Smooth muscle cell (in vitro differentiated cells): Measurements from ENCODE around the gene TBC1D9. TPM values are rescaled to one million over a fixed set of nuclear protein-coding genes. Genes with fewer than 3 reads are reported as not detected.

Source experiments
- DNase-seq: peaks from one replicate; lab custom pipeline; 2025; ENCODE audit not compliant: unreplicated experiment; lab: John Stamatoyannopoulos, UW
- H2AFZ ChIP-seq: fragments of 200-600 bp; sonication (generic); 2 replicates; pipeline ENCODE4 v1.6.0; 2016; ENCODE audit warnings: antibody characterized with exemption, low read depth, mild to moderate bottlenecking
- H3F3A ChIP-seq: fragments of 200-600 bp; sonication (generic); 2 replicates; pipeline ENCODE4 v1.6.0; 2017; ENCODE audit warnings: antibody characterized with exemption, low read depth
- H3K27ac ChIP-seq: fragments of 200-600 bp; sonication (generic); 2 replicates; pipeline ENCODE4 v1.5.1; 2016; ENCODE audit warnings: low read depth, mild to moderate bottlenecking
- H3K27me3 ChIP-seq: fragments of 200-600 bp; sonication (generic); 2 replicates; pipeline ENCODE4 v1.6.1; 2016; ENCODE audit warnings: low read depth, mild to moderate bottlenecking
- H3K36me3 ChIP-seq: fragments of 200-600 bp; sonication (generic); 2 replicates; pipeline ENCODE4 v1.5.1; 2016; ENCODE audit warnings: low read depth
- H3K4me1 ChIP-seq: fragments of 200-600 bp; sonication (generic); 2 replicates; pipeline ENCODE4 v1.5.1; 2016; ENCODE audit warnings: low read depth
- H3K4me2 ChIP-seq: fragments of 200-600 bp; sonication (generic); 2 replicates; pipeline ENCODE4 v1.6.0; 2016; ENCODE audit warnings: mild to moderate bottlenecking
- H3K4me3 ChIP-seq: fragments of 200-600 bp; sonication (generic); 2 replicates; pipeline ENCODE4 v1.5.1; 2016; ENCODE audit warnings: mild to moderate bottlenecking
- H3K79me2 ChIP-seq: fragments of 200-600 bp; sonication (generic); 2 replicates; pipeline ENCODE4 v1.6.0; 2016; ENCODE audit warnings: low read depth, mild to moderate bottlenecking
- H3K9ac ChIP-seq: fragments of 200-600 bp; sonication (generic); 2 replicates; pipeline ENCODE4 v1.6.0; 2016; ENCODE audit warnings: low read depth
- H3K9me3 ChIP-seq: fragments of 200-600 bp; sonication (generic); replicated peaks from 2 replicates; pipeline ENCODE4 v1.5.1; 2016; ENCODE audit warnings: low read depth
- H4K20me1 ChIP-seq: fragments of 200-600 bp; sonication (generic); 2 replicates; pipeline ENCODE4 v1.6.0; 2016; ENCODE audit warnings: low read depth
- CTCF ChIP-seq: fragments of 200-600 bp; sonication (generic); IDR thresholded peaks from 2 replicates; pipeline ENCODE4 v1.5.1; 2017; ENCODE audit warnings: borderline replicate concordance, mild to moderate bottlenecking, antibody characterized with exemption; ENCODE audit not compliant: insufficient read depth, poor library complexity, severe bottlenecking
- WGBS: methylation state at CpG from one replicate; pipeline ENCODE4 v1.1.7; 2016; ENCODE audit warnings: low lambda C conversion rate; 5-methylcytosine and 5-hydroxymethylcytosine counted together
- polyA plus RNA-seq: library from polyadenylated mRNA; unstranded; fragments of >200 nt; fragmentation: Nextera tagmentation; extraction: Ambion mirVana; gene quantifications from 2 replicates; pipeline ENCODE4 v1.2.1, GENCODE V29; 2016
- total RNA-seq: library from RNA; depleted of rRNA; stranded (reverse); fragments of >200 nt; gene quantifications from 2 replicates; pipeline ENCODE4 v1.2.3, GENCODE V29; 2014

Gene TBC1D9
- total and polyA plus RNA-seq, 2 experiments from 2014 or later = 9.1 to 39.5 TPM

GRCh38 chr4:140622333-140622958, 133.7 kb downstream of the TBC1D9 start:
- Histone ChIP-seq H3K36me3 (peaks cover 5% of the 10 kb centered on the region), H3K27ac (no peak overlapping the region), H2AFZ (no peak overlapping the region), H3K27me3 (no peaks in the 10 kb centered on the region), H3K4me3 (no peak overlapping the region), H3K79me2 (no peaks in the 10 kb centered on the region), H4K20me1 (no peaks in the 10 kb centered on the region), H3F3A (no peaks in the 10 kb centered on the region), H3K9ac (no peak overlapping the region), H3K4me2 (no peak overlapping the region), H3K9me3 (no peaks in the 10 kb centered on the region), H3K4me1 (peaks cover 7% of the 10 kb centered on the region)
- no peak for DNase-seq
- WGBS = 94% methylated on average over 33 of the region's 33 CpGs
- no peak for TF ChIP-seq CTCF

GRCh38 chr4:140621161-140621560, 135.0 kb downstream of the TBC1D9 start:
- no peak for DNase-seq
- Histone ChIP-seq H3K9ac (no peak overlapping the region), H3F3A (no peaks in the 10 kb centered on the region), H2AFZ (no peak overlapping the region), H3K27me3 (no peaks in the 10 kb centered on the region), H4K20me1 (no peaks in the 10 kb centered on the region), H3K36me3 (peaks cover 5% of the 10 kb centered on the region), H3K9me3 (no peaks in the 10 kb centered on the region), H3K4me1 (peaks cover 8% of the 10 kb centered on the region), H3K79me2 (no peaks in the 10 kb centered on the region), H3K4me3 (no peak overlapping the region), H3K27ac (no peak overlapping the region), H3K4me2 (no peak overlapping the region)
- TF ChIP-seq CTCF = no peak
- WGBS = 100% methylated on average over 3 of the region's 3 CpGs

- H3K27ac ChIP-seq = no peak overlapping the region
- H3K4me1 ChIP-seq = peaks cover 8% of the 10 kb centered on the region
- H3K9me3 ChIP-seq = no peaks in the 10 kb centered on the region
- no peak for DNase-seq
- H3K4me2 ChIP-seq = no peak overlapping the region
- no peaks in the 10 kb centered on the region for H4K20me1 ChIP-seq
- no peaks in the 10 kb centered on the region for H3K36me3 ChIP-seq
- H3F3A ChIP-seq = no peaks in the 10 kb centered on the region
- no peak overlapping the region for H3K4me3 ChIP-seq
- no peak overlapping the region for H3K9ac ChIP-seq
- H2AFZ ChIP-seq = no peak overlapping the region
- TF ChIP-seq CTCF = no peak
- WGBS = 41% methylated on average over 7 of the region's 7 CpGs
- no peaks in the 10 kb centered on the region for H3K79me2 ChIP-seq
- H3K27me3 ChIP-seq = no peaks in the 10 kb centered on the region
Observed at GRCh38 chr4:140617499-140618248, 138.5 kb downstream of the TBC1D9 start.

GRCh38 chr4:140615451-140615850, 140.7 kb downstream of the TBC1D9 start:
- no peaks in the 10 kb centered on the region for H3F3A ChIP-seq
- no peaks in the 10 kb centered on the region for H4K20me1 ChIP-seq
- no peak overlapping the region for H3K9ac ChIP-seq
- no peaks in the 10 kb centered on the region for H3K27me3 ChIP-seq
- H3K9me3 ChIP-seq = no peaks in the 10 kb centered on the region
- WGBS = 71% methylated on average over 1 of the region's 1 CpG
- H2AFZ ChIP-seq = no peak overlapping the region
- no peaks in the 10 kb centered on the region for H3K36me3 ChIP-seq
- peaks cover 8% of the 10 kb centered on the region for H3K4me1 ChIP-seq
- H3K4me3 ChIP-seq = no peak overlapping the region
- TF ChIP-seq CTCF = no peak
- no peaks in the 10 kb centered on the region for H3K79me2 ChIP-seq
- H3K4me2 ChIP-seq = no peak overlapping the region
- DNase-seq = no peak
- no peak overlapping the region for H3K27ac ChIP-seq
